GM19035 (cell line): ENCODE results near the gene SNX22.

Experiments
- ATAC-seq: cut with Tn5 transposase; IDR thresholded peaks from one replicate; pipeline ENCODE4 v1.9.1; 2021; ENCODE audit not compliant: unreplicated experiment

The SNX22 gene

DNA sequence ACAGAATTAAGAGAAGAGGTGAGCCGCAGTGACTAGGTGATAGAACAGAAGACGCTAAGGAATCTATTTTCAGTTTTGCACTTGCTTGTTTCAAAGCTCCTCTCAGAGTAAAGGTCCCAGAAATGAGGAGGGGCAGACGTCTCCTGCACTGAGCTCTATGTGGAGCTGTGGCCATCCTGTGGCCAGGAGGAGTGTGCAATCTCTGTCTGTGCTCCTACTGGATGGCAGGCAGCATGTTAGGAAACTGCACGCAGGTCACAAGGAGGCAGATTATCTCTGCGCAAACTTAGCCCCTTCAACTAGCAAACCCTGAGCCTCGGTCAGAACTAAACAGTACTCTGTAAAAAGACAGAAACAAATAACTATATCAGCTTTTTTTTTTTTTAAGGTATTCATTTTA lies 42.4 kb downstream of the SNX22 start:
- ATAC-seq = no peak

DNA sequence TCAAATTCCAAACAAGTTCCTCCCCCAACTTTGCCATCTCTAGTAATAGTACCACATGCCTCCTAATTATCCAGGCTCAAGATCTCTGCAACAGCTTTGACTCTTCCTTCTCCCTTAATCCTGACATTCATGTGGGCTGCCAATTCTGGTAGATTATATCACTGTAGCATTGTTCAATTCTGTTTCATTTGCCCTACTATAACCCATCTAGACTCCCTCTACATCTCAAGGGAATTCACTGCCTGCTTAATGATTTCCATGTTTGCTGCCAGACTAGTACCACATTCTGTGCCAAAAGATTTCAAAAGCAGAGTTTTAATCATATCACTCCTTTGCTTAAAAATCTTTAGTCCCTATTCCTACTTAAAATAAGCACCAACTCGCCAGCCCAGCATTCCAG lies 45.9 kb downstream of the SNX22 start:
- ATAC-seq = no peak

DNA sequence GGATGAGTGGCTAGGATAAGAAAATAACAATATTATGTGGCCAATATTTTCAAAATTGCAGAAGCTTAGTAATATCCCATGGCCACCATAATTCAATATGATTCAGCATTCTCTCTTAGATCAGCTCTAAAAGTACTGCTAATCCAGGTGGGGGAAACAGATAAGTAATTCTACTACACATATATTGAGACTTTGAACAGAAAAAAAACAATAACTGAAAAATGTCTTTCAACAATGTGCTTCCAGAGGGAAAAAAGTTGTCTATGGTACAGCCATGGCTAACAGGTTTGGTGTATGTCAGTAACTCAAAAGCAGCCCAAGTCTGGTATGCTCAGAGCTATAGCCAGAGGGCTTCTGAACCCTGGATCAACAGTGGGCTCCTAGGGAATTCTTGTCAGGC lies 53.7 kb downstream of the SNX22 start:
- ATAC-seq = no peak
